HG03097 (cell line): Measurements from ENCODE around the gene FKBP5.

ENCODE experiments used
- ATAC-seq: cut with Tn5 transposase; IDR thresholded peaks from one replicate; pipeline ENCODE4 v1.9.1; 2021; ENCODE audit not compliant: unreplicated experiment, low FRiP score

Gene FKBP5

DNA sequence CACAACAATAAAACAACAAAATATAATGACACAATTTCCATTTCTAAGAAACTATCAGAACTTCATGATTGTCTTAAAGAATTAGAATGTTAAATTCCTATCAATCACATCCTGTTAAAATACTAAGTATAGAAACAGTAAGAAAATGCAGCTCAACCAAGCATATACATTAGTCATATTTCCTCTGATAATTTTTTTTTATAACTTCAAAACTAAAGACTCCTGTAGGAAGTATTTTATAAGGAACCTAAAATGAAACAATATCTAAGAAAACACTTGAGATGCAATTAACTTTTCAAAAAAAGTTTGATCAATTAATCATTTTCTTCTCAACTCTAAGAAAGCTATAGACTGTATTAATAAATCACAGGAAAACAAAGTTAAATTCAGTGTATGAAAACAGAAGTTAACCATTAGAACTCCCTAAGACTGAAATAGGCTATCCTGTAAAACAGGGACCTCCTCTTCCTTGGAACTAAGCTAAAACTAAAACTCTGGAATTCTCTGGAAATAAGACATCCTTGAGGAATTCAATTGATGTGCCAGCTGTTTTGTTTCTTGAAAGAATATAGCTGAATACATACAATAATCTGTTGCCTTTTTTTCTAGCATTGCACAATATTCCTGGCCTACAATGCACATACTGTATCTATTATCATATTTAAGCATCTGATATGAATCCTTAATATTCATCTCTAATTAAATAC, 19.8 kb downstream of the FKBP5 start:
- ATAC-seq, result no peak

DNA sequence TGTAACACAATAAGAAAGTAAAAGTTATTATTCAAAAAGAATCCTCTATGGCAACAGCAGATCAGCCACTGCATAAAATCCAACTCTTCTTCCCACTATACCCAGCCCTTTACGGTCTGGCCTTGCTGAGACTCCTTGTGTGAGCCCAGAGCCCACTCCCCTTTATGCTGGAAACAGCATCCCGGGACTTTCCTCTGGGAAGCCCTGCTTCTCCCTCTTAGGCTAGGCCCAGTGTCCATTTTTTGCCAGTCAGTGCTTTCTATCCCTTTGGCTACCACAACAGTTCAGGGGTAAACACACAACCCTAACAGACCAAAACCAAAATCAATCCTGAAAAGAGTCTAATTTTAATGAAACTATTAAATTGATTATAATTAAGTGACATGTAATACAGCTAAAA, 20.6 kb downstream of the FKBP5 start:
- no peak for ATAC-seq

DNA sequence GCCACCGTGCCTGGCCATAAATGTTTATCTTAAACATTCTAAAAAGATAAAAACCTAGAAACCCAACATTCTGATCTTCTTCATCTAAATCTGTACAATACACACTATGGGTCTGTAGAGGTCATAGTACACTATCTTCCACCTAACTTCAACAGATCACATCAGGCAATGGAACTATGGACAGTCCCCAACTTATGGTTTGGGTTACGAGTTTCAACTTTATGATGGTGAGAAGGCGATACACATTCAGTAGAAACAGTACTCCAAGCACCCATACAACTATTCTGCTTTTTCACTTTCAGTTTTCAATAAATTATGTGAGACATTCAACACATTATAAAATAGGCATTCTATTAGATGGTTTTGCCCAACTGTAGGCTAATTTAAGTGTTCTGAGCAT, 23.1 kb downstream of the FKBP5 start:
- ATAC-seq, result no peak

DNA sequence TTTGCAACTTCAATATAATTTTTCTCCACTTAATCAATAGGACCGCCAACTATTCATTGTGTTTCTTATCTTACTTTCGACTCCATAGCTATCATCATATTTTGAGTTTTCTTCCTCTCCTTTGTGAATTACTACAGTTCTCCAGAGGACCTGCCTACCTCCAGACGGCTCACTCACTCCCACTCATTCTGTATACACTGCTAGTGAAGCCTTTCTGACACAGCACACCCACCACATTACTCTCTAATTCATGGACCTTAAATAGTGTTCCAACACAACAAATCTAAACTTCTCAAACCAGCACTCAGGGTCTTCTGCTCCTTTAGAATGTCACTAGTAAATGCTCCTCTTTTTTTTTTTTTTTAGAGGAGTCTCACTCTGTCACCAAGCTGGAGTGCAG, 23.8 kb downstream of the FKBP5 start:
- ATAC-seq, result no peak

DNA sequence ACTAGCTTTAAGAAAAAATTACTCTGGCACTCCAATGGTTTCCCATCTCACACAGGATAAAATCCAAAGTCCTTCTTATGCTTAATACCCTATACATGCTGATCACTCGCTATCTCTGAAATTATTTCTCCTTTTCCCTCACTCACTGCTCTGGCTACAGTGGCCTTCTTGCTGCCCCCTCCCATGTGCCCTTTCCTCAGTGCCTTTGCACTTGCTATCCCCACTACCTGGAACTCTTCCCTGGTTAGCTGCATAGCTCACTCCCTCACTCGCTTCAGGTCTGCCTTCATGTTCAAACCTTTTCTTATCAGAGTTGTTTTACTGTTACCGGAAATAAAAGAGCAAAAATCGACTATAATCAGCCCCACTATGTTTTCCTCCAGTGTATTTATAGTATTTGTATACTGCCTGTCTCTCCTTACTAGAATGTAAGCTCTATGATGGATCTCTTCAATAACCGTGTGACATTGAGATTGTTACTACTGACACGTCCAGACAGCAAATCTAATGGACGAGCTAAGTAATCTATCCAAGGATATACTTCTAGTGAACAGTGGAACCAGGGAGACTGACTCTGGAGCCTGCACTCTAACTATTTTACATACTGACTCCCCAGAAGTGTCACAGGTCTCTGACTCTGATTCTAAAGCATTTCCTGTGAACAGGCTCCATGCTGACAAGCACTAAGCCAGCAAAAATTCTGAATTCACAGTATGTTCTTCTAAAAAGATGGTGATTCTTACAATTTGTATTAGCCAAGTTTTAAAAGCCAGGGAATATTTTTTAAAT, 25.1 kb downstream of the FKBP5 start:
- no peak for ATAC-seq

DNA sequence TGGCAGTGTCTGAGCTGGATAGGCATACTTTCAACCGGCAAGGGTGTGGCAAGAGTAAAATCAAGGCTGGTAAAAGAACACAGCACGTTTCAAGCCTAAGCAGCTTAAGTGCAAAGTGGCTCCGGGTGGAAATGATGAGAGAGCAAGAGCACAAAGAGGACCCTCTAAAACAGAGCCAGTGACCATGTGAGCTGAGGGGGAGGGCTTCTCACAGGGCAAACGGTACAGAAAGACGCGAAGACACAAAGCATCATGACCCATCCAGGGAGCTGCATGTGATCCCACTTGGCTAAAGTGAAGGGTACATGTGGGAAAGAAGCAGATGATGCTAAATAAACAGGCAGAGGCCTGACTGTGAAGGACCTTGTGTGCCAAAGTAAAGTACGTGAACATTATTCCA, 25.7 kb downstream of the FKBP5 start:
- no peak for ATAC-seq

DNA sequence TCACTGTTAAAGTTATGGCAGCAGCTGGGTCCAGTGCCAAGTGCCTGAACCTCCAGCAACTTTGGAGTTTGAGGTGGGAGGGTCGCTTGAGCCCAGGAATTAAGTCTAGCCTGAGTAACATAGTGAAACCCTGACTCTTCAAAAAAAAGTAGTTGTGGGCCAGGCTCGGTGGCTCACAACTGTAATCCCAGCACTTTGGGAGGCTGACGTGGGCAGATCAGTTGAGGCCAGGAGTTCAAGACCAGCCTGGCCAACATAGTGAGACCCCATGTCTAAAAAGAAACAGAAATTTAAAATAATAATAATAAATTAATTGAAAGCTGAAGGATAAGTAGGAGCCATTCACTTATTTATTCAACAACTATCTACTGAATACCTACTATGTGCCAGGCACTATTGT, 33.8 kb downstream of the FKBP5 start:
- ATAC-seq, result no peak

DNA sequence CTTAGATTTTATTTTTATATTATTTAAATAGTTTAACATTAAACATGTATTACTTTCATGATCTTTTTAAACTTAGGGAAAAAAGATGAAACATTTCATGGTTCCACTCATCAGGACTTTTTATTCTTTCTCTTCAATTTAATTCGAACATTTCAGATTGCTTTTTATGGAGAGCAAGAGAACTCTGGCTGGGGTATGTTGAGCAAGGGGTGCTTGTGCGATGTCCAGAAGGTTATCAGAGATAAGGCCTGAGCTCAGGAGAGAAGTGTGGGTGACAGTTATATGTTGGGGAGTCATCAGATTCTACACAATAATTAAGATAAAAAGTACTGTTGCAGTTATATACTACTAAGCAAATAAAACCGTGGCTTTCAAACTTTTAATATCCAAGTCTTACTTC, 37.5 kb downstream of the FKBP5 start:
- ATAC-seq, result no peak

DNA sequence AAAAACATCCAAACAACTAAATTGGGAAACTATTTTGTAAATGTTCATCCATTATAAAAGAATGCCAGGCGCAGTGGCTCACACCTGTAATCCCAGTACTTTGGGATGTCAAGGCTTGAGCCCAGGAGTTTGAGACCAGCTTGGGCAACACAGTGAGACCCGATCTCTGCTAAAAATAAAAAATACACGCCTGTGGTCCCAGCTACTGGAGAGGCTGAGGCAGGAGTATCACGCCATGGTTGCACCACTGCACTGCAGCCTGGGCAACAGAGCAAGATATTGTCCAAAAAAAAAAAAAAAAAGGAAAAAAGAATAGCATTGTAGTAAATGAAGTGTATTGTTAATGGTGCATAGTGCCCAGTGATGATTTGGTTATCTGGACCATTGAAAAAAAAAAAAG, 38.7 kb downstream of the FKBP5 start:
- no peak for ATAC-seq

DNA sequence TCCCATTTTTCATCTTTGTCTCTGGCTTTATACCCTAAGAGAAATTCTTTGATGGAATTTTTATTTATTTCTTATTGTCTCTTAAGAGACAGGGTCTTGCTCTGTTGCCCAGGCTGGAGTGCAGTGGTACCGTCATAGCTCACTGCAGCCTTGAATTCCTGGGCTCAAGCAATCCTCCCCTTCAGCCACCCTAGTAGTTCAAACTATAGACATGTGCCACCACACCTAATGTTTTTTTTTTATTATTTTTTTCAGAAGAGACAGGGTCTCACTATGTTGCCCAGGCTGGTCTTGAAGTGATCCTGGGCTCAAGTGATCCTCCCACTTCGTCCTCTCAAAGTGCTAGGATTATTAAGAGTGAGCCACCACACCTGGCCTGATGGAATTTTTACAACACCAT, 40.5 kb downstream of the FKBP5 start:
- no peak for ATAC-seq

DNA sequence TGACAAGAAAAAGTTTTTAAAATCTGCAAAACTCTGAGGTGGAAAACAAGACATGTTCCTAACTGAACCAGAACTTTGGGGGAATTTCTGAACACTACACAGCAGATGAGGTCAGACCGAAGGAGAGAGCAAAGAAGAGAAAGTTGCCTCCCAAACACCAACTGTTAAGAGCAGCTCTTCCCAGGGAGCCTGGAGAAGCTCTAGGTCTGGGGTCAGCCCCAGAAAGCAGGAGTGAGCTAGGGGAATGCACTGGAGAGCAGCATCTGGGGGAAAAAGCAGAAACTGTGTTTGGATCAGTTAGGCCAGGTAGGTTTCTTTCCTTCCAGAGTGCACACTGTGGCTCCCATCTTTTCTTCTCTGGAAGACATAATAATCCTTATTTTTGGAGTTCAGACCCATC, 41.3 kb downstream of the FKBP5 start:
- ATAC-seq, result no peak

DNA sequence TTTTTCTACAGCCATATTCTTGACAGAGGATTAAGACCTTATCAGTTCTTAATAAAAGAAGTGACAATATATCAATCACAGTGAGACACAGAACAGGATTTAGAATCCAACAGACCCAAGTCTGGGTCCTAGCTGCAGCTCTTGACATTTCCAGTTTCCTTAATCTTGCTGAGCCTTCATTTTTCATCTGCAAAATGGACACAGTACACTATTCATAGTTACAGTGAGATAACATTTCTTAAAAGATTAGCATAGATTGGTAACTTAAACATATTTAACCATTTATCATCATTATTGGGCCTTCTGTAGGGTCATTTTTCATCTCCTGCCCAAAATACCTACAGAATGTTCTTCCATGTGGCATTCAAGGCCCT, 45.6 kb downstream of the FKBP5 start:
- no peak for ATAC-seq

DNA sequence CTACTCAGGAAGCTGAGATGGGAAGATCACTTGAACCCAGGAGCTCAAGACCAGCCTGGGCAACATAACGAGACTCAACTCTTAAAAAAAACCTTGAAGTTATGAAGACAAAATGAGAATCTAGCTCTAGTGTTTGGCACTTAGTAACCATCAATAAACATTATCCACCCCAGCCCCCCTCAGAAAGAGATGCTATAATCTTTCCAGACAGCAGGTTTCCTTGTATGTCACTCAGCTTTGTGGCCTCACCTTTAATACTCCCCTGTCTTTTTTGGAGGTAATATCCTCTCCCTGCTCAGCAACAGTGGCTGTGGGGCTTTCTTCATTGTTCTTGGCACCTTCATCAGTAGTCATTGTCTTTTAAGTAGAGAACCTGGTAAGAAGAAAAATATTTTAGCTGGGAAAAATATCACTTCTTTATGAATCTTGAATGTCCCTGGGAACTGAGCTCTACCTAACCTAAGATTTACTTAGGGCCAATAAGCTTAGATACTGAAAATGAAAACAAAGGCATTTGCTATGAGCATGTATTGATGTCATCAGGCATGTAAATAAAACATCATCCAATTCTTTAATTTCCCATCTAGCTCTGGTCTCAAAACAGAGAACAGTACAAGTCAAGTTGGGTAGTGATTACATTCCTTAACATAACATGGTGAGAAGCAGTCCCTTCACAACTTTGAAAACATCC, 46.1 kb downstream of the FKBP5 start:
- ATAC-seq, result no peak

DNA sequence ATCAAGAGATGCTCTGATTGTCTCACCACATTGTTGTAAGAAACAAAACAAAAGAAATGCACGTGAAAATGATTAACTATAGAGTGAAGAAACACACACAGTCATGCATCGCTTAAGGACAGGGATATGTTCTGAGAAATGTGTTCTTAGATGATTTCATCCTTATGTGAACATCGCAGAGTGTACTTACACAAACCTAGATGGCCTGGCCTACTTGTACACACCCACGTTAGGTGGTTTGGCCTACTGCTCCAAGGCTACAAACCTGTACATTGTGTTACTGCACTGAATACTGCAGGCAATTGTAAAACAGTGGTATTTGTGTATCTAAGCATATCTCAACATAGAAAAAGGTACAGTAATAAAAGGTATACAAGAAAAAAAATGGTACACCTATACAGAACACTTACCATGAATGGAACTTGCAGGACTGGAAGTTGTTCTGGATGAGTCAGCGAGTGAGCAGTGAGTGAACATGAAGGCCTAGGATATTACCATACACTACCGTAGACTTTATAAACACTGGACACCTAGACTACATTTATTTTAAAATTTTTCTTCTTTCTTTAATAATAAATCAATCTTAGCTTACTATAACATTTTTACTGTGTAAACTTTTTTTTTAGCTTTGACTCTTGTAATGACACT, 48.6 kb downstream of the FKBP5 start:
- ATAC-seq, result no peak

DNA sequence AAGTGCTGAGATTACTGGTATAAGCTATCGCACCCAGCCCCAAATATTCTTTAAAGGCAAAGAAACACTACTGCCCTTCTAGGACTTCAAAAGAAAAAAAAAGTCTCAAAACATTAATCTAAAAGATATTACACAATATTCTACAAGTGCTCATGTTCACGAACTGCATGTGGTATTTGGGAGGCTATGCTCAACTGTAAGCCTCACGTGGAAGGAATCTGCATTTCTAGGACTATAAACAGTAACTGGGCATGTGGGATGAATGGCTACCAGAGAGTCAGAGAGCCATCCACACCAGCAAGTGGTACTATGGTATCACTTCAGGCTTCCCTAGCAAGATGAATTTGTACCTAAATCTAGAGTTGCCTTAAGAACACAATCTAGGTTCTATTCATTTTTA, 50.0 kb downstream of the FKBP5 start:
- no peak for ATAC-seq

DNA sequence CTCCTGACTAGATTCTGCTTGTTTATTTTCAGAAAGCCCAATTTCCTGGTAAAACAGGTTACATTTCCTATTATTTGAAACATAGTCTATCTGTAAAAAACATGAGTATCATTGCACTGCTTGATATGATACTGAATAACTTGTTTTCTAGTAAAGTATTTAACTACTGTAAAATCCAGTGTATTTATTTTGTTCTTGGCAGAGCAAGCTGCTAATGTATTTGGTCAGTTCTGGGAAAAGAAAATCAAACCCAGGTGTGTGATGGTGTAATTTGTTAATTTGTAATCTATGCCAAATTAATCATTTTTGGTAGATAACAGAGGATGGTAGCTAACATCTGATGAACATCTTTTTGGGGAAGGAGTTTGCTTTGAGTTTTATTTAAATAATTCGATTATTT, 50.8 kb downstream of the FKBP5 start:
- ATAC-seq, result no peak

DNA sequence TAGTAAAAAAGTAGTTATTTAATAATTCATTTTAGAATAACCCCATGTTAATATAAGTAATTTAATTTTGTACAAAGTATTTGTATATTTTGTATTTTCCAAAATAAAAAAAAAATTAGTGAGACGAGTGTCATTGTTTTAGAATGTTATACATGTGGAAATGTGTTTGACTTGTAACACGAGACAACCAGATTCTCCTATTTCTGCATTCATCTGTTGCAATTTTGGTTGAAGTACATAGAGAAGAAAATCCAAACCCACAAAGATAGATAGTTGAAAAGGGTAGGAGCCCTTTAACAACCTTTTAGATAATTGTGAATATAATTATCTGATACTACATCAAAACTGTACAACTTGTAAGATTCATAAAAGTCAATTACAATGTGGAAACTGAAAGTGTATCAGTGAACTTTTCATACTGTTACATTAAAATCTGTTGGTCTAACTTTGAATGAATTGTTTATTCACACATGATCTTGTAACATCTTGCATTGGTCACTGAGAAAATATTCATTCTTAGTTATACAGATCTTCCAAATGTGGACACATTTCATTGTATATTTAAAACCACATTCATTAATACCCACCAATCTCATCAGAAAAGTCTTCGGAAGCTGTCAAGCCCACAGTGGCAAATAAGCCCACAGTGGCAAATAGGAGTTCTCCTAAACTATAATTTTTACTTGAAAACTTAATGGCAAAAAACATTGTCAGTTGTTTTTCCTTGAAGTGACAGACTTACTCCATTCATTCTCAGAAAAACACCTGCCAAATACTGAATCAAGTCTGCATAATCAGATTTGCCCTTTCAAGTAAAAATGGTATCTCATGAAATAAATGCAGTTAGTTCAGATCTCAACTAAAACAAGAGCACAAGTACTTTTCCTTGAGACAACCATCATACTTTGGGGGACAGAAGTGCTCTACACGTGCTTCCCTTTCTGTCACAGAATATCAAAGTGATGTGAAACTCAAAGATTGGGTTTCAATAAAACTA, 52.8 kb downstream of the FKBP5 start:
- ATAC-seq, result no peak

DNA sequence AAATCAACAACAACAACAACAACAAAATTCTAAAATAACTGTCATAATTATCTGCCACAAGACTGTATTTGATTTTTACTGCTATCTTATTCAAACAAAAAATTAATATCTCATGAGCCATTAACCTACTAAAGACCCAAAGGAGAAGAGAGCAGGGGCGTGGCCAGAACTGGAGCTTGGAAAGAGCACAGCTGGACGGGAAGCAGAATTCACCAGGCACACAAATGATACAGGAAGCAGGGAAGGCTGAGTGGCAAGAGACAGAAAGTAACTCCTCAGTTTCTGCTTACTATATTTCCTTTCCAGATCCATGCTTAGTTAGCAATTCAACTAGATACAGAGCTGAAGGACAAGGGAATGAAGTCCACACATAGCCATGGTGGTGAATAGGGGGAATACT, 54.4 kb downstream of the FKBP5 start:
- ATAC-seq, result no peak

DNA sequence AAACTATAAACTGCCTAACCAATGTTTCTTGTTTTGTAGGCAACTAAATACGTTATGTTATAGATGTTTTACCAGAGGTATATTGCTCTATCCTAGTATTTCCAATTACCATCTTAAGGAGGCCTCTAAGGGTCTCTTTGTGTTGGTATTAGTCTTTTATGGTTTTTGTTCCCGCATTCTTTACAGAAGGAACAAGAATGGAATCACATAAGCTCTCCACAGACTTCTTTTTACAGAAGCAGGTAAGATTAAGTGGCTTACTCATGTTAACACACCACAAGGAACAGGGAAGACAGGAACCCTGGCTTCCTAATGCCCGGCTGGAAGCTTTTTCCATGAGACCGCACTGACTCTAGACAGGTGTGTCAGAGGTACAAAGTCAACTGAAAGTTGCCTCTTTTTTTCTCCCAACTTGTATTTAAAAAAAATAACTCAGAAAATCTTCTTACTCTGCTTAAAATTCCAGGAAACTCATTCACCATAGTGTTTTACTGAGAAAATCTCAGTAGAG, 55.1 kb downstream of the FKBP5 start:
- no peak for ATAC-seq

DNA sequence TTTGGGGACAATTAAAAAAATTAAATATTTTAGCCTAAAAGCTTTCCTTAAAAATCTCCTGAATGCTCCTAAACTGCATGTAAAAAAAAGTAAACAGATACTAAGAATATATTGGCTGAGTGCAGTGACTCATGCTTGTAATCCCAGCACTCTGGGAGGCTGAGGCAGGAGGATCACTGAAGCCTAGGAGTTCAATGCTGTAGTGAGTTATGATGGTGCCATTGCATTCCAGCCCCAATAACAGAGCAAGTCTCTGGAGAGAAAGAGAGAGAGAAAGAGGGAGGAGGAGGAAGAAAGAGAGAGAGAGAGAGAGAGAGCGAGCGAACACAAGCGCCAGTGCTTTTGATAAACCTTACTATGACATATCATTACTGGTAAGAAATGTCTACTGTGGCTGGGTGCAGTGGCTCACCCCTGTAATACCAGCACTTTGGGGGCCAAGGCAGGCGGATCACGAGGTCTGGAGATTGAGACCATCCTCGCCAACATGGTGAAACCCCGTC, 58.8 kb downstream of the FKBP5 start:
- ATAC-seq, result no peak
